Skeletal muscle tissue (tissue), 4 donors: ENCODE data around the gene PLPPR2. TPM values are rescaled to one million over a fixed set of nuclear protein-coding genes. Genes with fewer than 3 reads are reported as not detected.
A peak's percentile ranks its signal among the peaks of the same experiment; 100 is the strongest.

ENCODE experiments used
- H3K27ac ChIP-seq: one replicate; pipeline ENCODE4 v1.7.0; 2013; ENCODE audit warnings: mild to moderate bottlenecking, low read depth, low read length, inconsistent platforms
- H3K27me3 ChIP-seq, 3 donors: one replicate each; pipeline ENCODE4 v1.7.0; 2013; ENCODE audit warnings: low read length in 3 of 3; ENCODE audit not compliant: control insufficient read depth in 3 of 3, insufficient read depth in 3 of 3
- H3K36me3 ChIP-seq, 3 donors: one replicate each; pipeline ENCODE4 v1.7.0; 2013; ENCODE audit warnings: low read length in 3 of 3; ENCODE audit not compliant: control insufficient read depth in 3 of 3, insufficient read depth in 3 of 3
- H3K4me1 ChIP-seq, 3 donors: one replicate each; pipeline ENCODE4 v1.7.0; 2013; ENCODE audit warnings: low read length in 3 of 3, mild to moderate bottlenecking in 3 of 3; ENCODE audit not compliant: control insufficient read depth in 3 of 3, insufficient read depth in 3 of 3
- H3K4me3 ChIP-seq, 3 donors: one replicate each; pipeline ENCODE4 v1.7.0; 2013; ENCODE audit warnings: low read length in 3 of 3
- H3K9ac ChIP-seq, 3 donors: one replicate each; pipeline ENCODE4 v1.7.0; 2013; ENCODE audit warnings: low read length in 3 of 3, mild to moderate bottlenecking in 3 of 3, moderate library complexity in 2 of 3, low read depth in 1 of 3
- H3K9me3 ChIP-seq, 3 donors: one replicate each; pipeline ENCODE4 v1.7.0; 2013; ENCODE audit warnings: low read length in 3 of 3; ENCODE audit not compliant: control insufficient read depth in 3 of 3
- total RNA-seq: library from RNA; depleted of rRNA; stranded (reverse); fragments of >200 nt; gene quantifications from one replicate; pipeline ENCODE4 v1.2.3, GENCODE V29; 2014
- donor health status: Osteomylitis.

PLPPR2 gene
- total RNA-seq, 1 donor from 2014 or later: 4.7 TPM

GRCh38 chr19:11370744-11371143, 15.5 kb downstream of the PLPPR2 start:
- no peaks in the 10 kb centered on the region for H3K27me3 ChIP-seq
- H3K36me3 ChIP-seq: peaks cover 3 to 7% (median 7%) of the 10 kb centered on the region in 3 donors
- no peak overlapping the region for H3K4me3 ChIP-seq
- no peaks in the 10 kb centered on the region for H3K9me3 ChIP-seq
- H3K9ac ChIP-seq: no peak overlapping the region
- peaks cover 9 to 16% (median 14%) of the 10 kb centered on the region in 3 donors for H3K4me1 ChIP-seq
- H3K27ac ChIP-seq: no peak overlapping the region

DNA sequence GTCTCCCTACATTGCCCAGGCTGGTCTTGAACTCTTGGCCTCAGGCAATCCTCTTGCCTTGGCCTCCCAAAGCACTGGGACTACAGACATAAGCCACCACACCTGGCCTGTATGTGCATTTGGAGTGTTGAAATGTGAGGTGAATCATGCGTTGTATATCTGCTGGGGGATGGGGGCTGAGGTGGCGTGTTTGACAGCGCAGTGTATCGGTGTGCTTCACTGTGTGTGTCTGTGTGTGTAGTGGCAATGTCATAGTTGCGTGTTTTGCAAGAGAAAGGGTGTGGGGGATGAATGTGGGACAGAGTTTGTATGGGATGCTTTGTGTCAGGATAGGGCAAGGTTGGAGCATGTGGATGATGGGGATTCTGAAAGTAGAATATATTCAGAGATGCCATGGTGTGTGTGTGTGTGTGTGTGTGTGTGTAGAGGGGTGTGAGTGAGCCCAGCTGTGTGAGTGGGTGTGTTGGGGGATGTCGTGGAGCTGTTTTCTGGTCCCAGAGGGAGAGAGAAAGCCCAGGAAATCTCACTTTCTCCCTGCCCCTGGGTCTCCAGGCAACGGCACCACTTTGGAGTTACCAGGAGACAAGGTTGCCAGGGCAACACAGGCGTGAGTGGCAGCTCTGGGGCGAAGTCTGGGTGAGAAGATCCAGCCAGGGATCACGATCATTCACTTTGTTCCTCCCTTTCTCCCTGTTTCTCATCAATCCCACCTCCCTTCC, 18.1 kb downstream of the PLPPR2 start:
- H3K9me3 ChIP-seq: no peaks in the 10 kb centered on the region
- H3K27me3 ChIP-seq: no peaks in the 10 kb centered on the region
- peak overlapping the region in 1 of 3 donors; percentile 35 for H3K4me3 ChIP-seq
- H3K27ac ChIP-seq: no peak overlapping the region
- H3K36me3 ChIP-seq: peaks cover 3 to 10% (median 6%) of the 10 kb centered on the region in 3 donors
- no peak overlapping the region for H3K9ac ChIP-seq
- H3K4me1 ChIP-seq: peaks cover 19 to 32% (median 25%) of the 10 kb centered on the region in 3 donors

GRCh38 chr19:11373885-11374432, 18.7 kb downstream of the PLPPR2 start:
- peaks cover 3 to 13% (median 7%) of the 10 kb centered on the region in 3 donors for H3K36me3 ChIP-seq
- no peaks in the 10 kb centered on the region for H3K9me3 ChIP-seq
- peaks cover 19 to 36% (median 25%) of the 10 kb centered on the region in 3 donors for H3K4me1 ChIP-seq
- H3K27ac ChIP-seq: peak overlapping the region; percentile 86
- peak overlapping the region; percentile 77 to 95 (median 93) for H3K9ac ChIP-seq
- no peaks in the 10 kb centered on the region for H3K27me3 ChIP-seq
- peak overlapping the region; percentile 70 to 87 (median 73) for H3K4me3 ChIP-seq

GRCh38 chr19:11374433-11375142, 19.4 kb downstream of the PLPPR2 start, which contains the start of gene SWSAP1:
TSS of gene SWSAP1 (plus strand) at chr19:11374666. CDS start at chr19:11374681, 15 bp downstream.
- Histone ChIP-seq H3K4me3 (peak within 1 kb of the TSS; percentile 70 to 87 (median 73)), H3K36me3 (peaks cover 3 to 8% (median 6%) of the 10 kb centered on the region in 3 donors), H3K27me3 (no peaks in the 10 kb centered on the region), H3K9me3 (no peaks in the 10 kb centered on the region), H3K4me1 (peaks cover 19 to 36% (median 25%) of the 10 kb centered on the region in 3 donors), H3K9ac (peak within 1 kb of the TSS; percentile 77 to 95 (median 93)), H3K27ac (peak within 1 kb of the TSS; percentile 86)

DNA sequence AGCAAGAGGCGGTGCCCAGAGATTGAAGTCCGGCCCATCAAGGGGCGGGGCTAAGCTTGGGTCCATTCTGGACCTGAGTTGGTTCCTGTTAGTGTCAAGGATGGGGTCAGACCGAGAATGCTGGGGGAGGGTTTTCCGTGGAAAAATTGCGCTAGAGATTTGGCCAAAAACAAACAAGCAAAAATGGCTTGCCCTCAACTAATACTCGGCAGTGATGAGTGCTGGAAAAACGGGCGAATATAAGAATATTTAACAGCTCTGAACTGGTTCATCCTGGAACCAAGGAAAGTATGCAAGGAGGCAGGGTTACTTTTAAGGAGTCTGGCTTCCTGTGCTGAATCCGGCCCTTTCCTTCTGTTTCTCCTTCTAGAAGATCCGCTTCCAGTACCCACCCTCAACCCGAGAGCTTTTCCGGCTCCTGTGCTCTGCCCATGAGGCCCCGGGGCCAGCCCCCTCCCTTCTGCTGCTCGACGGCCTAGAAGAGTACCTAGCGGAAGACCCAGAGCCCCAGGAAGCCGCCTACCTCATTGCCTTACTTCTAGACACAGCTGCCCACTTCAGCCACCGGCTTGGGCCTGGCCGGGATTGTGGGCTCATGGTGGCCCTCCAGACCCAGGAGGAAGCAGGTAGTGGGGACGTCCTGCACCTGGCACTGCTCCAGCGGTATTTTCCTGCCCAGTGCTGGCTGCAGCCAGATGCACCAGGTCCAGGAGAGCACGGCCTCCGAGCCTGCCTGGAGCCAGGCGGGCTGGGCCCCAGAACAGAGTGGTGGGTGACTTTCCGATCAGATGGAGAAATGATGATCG, 20.1 kb downstream of the PLPPR2 start:
- H3K36me3 ChIP-seq: peaks cover 3 to 6% (median 4%) of the 10 kb centered on the region in 3 donors
- peak overlapping the region; percentile 44 to 73 (median 72) for H3K4me3 ChIP-seq
- H3K27me3 ChIP-seq: no peaks in the 10 kb centered on the region
- H3K4me1 ChIP-seq: peaks cover 22 to 41% (median 27%) of the 10 kb centered on the region in 3 donors
- peak overlapping the region; percentile 61 to 83 (median 80) for H3K9ac ChIP-seq
- H3K27ac ChIP-seq: peak overlapping the region; percentile 78
- no peaks in the 10 kb centered on the region for H3K9me3 ChIP-seq

- H3K4me3 ChIP-seq: no peak overlapping the region
- H3K4me1 ChIP-seq: peaks cover 37 to 58% (median 41%) of the 10 kb centered on the region in 3 donors
- no peak overlapping the region for H3K27ac ChIP-seq
Measured at GRCh38 chr19:11377237-11377636, 22.0 kb downstream of the PLPPR2 start.

DNA sequence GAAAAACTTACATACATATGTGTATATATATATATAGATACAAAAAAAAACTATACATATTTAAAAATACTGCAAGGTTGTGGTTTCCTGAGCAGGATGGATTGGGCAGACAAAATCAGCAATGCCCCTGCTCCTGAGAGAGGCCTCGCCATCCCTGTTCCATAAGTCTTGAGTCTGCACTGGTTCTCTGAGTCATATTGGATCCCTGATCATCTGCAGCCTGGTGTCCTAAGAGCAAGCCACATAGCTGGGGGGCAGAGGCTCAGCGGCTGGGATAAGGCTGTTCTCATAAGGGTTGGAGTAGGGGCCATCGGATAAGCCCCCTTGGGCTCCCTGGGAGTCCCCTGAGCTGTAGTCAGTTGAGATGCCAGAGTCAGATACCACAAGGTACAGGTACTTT, 22.5 kb downstream of the PLPPR2 start:
- Histone ChIP-seq H3K4me3 (no peak overlapping the region), H3K9me3 (no peaks in the 10 kb centered on the region), H3K27me3 (peaks cover 11 to 14% (median 12%) of the 10 kb centered on the region in 3 donors), H3K27ac (no peak overlapping the region), H3K4me1 (peaks cover 37 to 58% (median 41%) of the 10 kb centered on the region in 3 donors), H3K36me3 (peaks cover 3 to 6% (median 4%) of the 10 kb centered on the region in 3 donors), H3K9ac (no peak overlapping the region)

More at GRCh38 chr19:11377237-11377636, 22.0 kb downstream of the PLPPR2 start:
- Histone ChIP-seq H3K9me3 (no peaks in the 10 kb centered on the region), H3K9ac (no peak overlapping the region), H3K36me3 (peaks cover 3 to 6% (median 4%) of the 10 kb centered on the region in 3 donors), H3K27me3 (peaks cover 8 to 10% (median 8%) of the 10 kb centered on the region in 3 donors)

- Histone ChIP-seq H3K9me3 (no peaks in the 10 kb centered on the region), H3K4me3 (no peak overlapping the region), H3K27me3 (peaks cover 18 to 22% (median 19%) of the 10 kb centered on the region in 3 donors), H3K4me1 (peaks cover 41 to 56% (median 43%) of the 10 kb centered on the region in 3 donors), H3K36me3 (peaks cover 3 to 6% (median 4%) of the 10 kb centered on the region in 3 donors), H3K9ac (no peak overlapping the region), H3K27ac (no peak overlapping the region)
Measured at GRCh38 chr19:11378319-11379189, 23.3 kb downstream of the PLPPR2 start.
